K562 (cell line): ENCODE results near the gene HDAC3. TPM values are rescaled to one million over a fixed set of nuclear protein-coding genes. Genes with fewer than 3 reads are reported as not detected.

Experiments used
- ATAC-seq: fragments of 200-7000 bp; cut with Tn5 transposase; 3 replicates; pipeline ENCODE4 v1.9.1; 2020; ENCODE audit warnings: moderate library complexity
- BruUV-seq: library from RNA; stranded (reverse); fragments of 400-500 nt; replicated peaks from 2 replicates; lab custom pipeline; 2021; lab: Mats Ljungman, UMichigan
- CTCF ChIA-PET: fragments of 300-600 bp; formaldehyde crosslinking; extraction: SDS; loops from one replicate; lab custom pipeline; 2021; ENCODE audit warnings: low intra/inter-chr PET ratio; lab: Yijun Ruan, JAX
- POLR2A ChIA-PET: fragments of 300-600, 350-650 bp; sonication (Branson Sonifier 250); formaldehyde crosslinking; extraction: SDS; loops from one replicate; lab custom pipeline; 2021; ENCODE audit warnings: antibody characterized with exemption, inconsistent platforms; lab: Yijun Ruan, JAX
- DNase-seq, 4 experiments: peaks; one replicate each; pipeline versions ENCODE4 v3.0.0 to v3.0.0-alpha.2; 2011 to 2018; ENCODE audit warnings: low spot score in 3 of 4, mixed read lengths in 3 of 4; ENCODE audit errors: extremely low read depth in 1 of 4
- FAIRE-seq: peaks from 2 replicates; lab custom pipeline; 2011; peaks lifted over from hg19 to GRCh38; lab: Jason Lieb, UNC
- H2AFZ ChIP-seq: 2 replicates; pipeline ENCODE4 v1.6.0; 2011; ENCODE audit warnings: low read depth, low read length, control low read depth, inconsistent platforms
- H3K27ac ChIP-seq: fragments of 200-600 bp; 3 replicates; pipeline ENCODE4 v1.8.0; 2011; ENCODE audit warnings: low read depth, mild to moderate bottlenecking, control low read depth, inconsistent platforms, low read length, moderate library complexity, mixed read lengths; ENCODE audit errors: extremely low read depth
- H3K27me3 ChIP-seq, 2 experiments: fragments of 300-600 bp in 1 of 2; 2 replicates in 1 of 2; 3 replicates in 1 of 2; pipeline versions ENCODE4 v1.6.0 to v1.8.0; 2011; ENCODE audit warnings: inconsistent platforms in 2 of 2, low read length in 2 of 2, mild to moderate bottlenecking in 1 of 2, mixed read lengths in 1 of 2, moderate library complexity in 1 of 2; ENCODE audit not compliant: control insufficient read depth in 2 of 2, insufficient read depth in 2 of 2
- H3K36me3 ChIP-seq: fragments of 300-600 bp; 3 replicates; pipeline ENCODE4 v1.8.0; 2011; ENCODE audit warnings: mild to moderate bottlenecking, low read length, inconsistent platforms; ENCODE audit not compliant: control insufficient read depth, insufficient read depth
- H3K4me1 ChIP-seq, 2 experiments: fragments of 200-600 bp in 1 of 2; replicated peaks in 1 of 2; 2 replicates in 1 of 2; 3 replicates in 1 of 2; pipeline versions ENCODE4 v1.5.1 to v1.8.0; 2011; ENCODE audit warnings: inconsistent platforms in 2 of 2, low read length in 2 of 2, mild to moderate bottlenecking in 1 of 2, mixed read lengths in 1 of 2, moderate library complexity in 1 of 2; ENCODE audit not compliant: control insufficient read depth in 2 of 2, insufficient read depth in 2 of 2
- H3K4me2 ChIP-seq: 2 replicates; pipeline ENCODE4 v1.6.1; 2011; ENCODE audit warnings: low read length, control low read depth, inconsistent platforms, mixed read lengths; ENCODE audit not compliant: insufficient read depth
- H3K4me3 ChIP-seq: fragments of 200-600 bp; sonication (generic), shearing (Covaris generic); 2 replicates; pipeline ENCODE4 v1.5.1; 2016; ENCODE audit warnings: control low read depth, inconsistent platforms
- H3K79me2 ChIP-seq: fragments of 200-600 bp; 3 replicates; pipeline ENCODE4 v1.8.0; 2011; ENCODE audit warnings: low read length, inconsistent platforms; ENCODE audit not compliant: control insufficient read depth, insufficient read depth
- H3K9ac ChIP-seq, 2 experiments: 2 replicates each; pipeline versions ENCODE4 v1.6.0 to v1.6.1; 2011; ENCODE audit warnings: low read depth in 2 of 2, low read length in 2 of 2, control low read depth in 1 of 2, inconsistent platforms in 1 of 2, mild to moderate bottlenecking in 1 of 2, mixed read lengths in 1 of 2; ENCODE audit not compliant: insufficient read depth in 1 of 2
- H3K9me1 ChIP-seq: one replicate; pipeline ENCODE4 v1.6.0; 2011; ENCODE audit warnings: inconsistent platforms, mild to moderate bottlenecking, low read length, moderate library complexity; ENCODE audit not compliant: control insufficient read depth, insufficient read depth
- H3K9me3 ChIP-seq: replicated peaks from 2 replicates; pipeline ENCODE4 v1.5.1; 2011; ENCODE audit warnings: low read depth, low read length, inconsistent platforms; ENCODE audit not compliant: control insufficient read depth, insufficient read depth
- H4K20me1 ChIP-seq: replicated peaks from 2 replicates; pipeline ENCODE4 v1.6.1; 2011; ENCODE audit warnings: low read length, inconsistent platforms, mixed read lengths; ENCODE audit not compliant: control insufficient read depth, insufficient read depth
- CTCF ChIP-seq, 3 experiments: IDR thresholded peaks in 2 of 3; conservative IDR thresholded peaks in 1 of 3; 2 replicates each; pipeline ENCODE4 v1.5.1; 2011 to 2012; ENCODE audit warnings: low read length in 3 of 3, mild to moderate bottlenecking in 3 of 3, control low read depth in 2 of 3, improper control_type of control experiment in 1 of 3, inconsistent platforms in 1 of 3, low read depth in 1 of 3, mixed read lengths in 1 of 3, moderate library complexity in 1 of 3; ENCODE audit not compliant: insufficient read depth in 2 of 3
- DDX20 ChIP-seq: fragments of 450-650 bp; IDR thresholded peaks from 2 replicates; pipeline ENCODE4 v1.6.1; 2016; ENCODE audit warnings: missing genetic modification characterization, low read depth, mild to moderate bottlenecking, missing compliant biosample characterization, moderate library complexity
- FOXJ3 ChIP-seq: sonication (generic); formaldehyde crosslinking; IDR thresholded peaks from 2 replicates; pipeline ENCODE4 v1.4.0; 2020; ENCODE audit warnings: mild to moderate bottlenecking, missing genetic modification reagents
- GMEB1 ChIP-seq: fragments of 250-450 bp; sonication (Bioruptor Pico); IDR thresholded peaks from 2 replicates; pipeline ENCODE4 v1.4.0; 2020; ENCODE audit warnings: mild to moderate bottlenecking
- MEIS2 ChIP-seq: fragments of 450-650 bp; IDR thresholded peaks from 2 replicates; pipeline ENCODE4 v1.6.1; 2014; ENCODE audit warnings: mild to moderate bottlenecking; ENCODE audit not compliant: partially characterized antibody
- NELFE ChIP-seq: IDR thresholded peaks from 2 replicates; pipeline ENCODE4 v1.6.1; 2011; ENCODE audit warnings: mild to moderate bottlenecking; ENCODE audit not compliant: insufficient read depth, insufficient read length
- ZNF280A ChIP-seq: fragments of 450-650 bp; IDR thresholded peaks from 2 replicates; pipeline ENCODE4 v1.6.1; 2018; ENCODE audit warnings: mild to moderate bottlenecking, low read depth; ENCODE audit not compliant: partially characterized antibody
- in situ Hi-C: fragments of 300-500 bp; cut with MboI; formaldehyde crosslinking; loops from 4 replicates; pipeline ENCODE4 v1.15.0; 2018; ENCODE audit warnings: inconsistent platforms, mixed read lengths
- intact Hi-C: fragments of 100-400 bp; cut with micrococcal nuclease; formaldehyde crosslinking; loops from 2 replicates; pipeline ENCODE4 v1.14.2; 2022
- polyA plus RNA-seq, 8 experiments: library from polyadenylated mRNA; depleted of rRNA in 4 of 8; stranded (reverse) in 5 of 8; unstranded in 3 of 8; fragments of >200 nt; fragmentation: Nextera tagmentation in 2 of 8; fragmentation: Illumina TruSeq in 1 of 8; extraction: Ambion mirVana in 2 of 8; extraction: Trizol in 1 of 8; gene quantifications; 2 replicates each; pipeline versions ENCODE4 v1.2.1 to v1.2.3, GENCODE V29; 2011 to 2014; ENCODE audit warnings: inconsistent platforms in 1 of 8, missing spikeins in 1 of 8
- total RNA-seq, 7 experiments: library from RNA; depleted of rRNA in 6 of 7; stranded (reverse); fragments of >200 nt in 6 of 7; fragmentation: Illumina TruSeq in 2 of 7; extraction: Trizol in 2 of 7; gene quantifications; 2 replicates each; pipeline versions ENCODE4 v1.2.1 to v1.2.3, GENCODE V29; 2011 to 2021; ENCODE audit warnings: low replicate concordance in 1 of 7

HDAC3 gene
- total and polyA plus RNA-seq, 9 of the 15 experiments (the other 6 are each of a cell fraction or from before 2014, with no cell fraction given): 89.7 to 191 (median 119) TPM

GRCh38 chr5:141677415-141677814 is 40.8 kb upstream of the HDAC3 start:
- Histone ChIP-seq H3K9ac (no peak overlapping the region), H3K9me3 (no peaks in the 10 kb centered on the region), H4K20me1 (no peaks in the 10 kb centered on the region; the same call in 1 of the 2 replicates), H3K27me3 (no peaks in the 10 kb centered on the region), H3K4me1 (peaks cover 18 to 32% of the 10 kb centered on the region in 2 experiments), H3K4me3 (no peak overlapping the region), H3K27ac (no peak overlapping the region), H3K4me2 (no peak overlapping the region), H3K9me1 (no peaks in the 10 kb centered on the region), H3K79me2 (peaks cover 14% of the 10 kb centered on the region; the same call in 1 of the 3 replicates), H2AFZ (no peak overlapping the region), H3K36me3 (peaks cover 4% of the 10 kb centered on the region; the same call in 1 of the 3 replicates)
- DNase-seq: peak; percentile 35 to 53 (median 47)
- in situ Hi-C loops (no loop called here), intact Hi-C loops (no loop called here)
- CTCF ChIA-PET: no interaction called here
- no TSS peak for BruUV-seq
- TF ChIP-seq FOXJ3 (CRISPR knock-in tag) (no peak), GMEB1 (CRISPR knock-in tag) (no peak), ZNF280A (no peak), NELFE (no peak), CTCF (IDR thresholded peaks at IDR 0.05 in 2 of 3, conservative IDR thresholded peaks at IDR 0.05 in 1 of 3; ENCODE audit: insufficient read depth in 2 of 3, low read depth in 1 of 3, low read length in 3 of 3) (peak; percentile 14 to 48 (median 41); a peak in 4 of 6 replicates), MEIS2 (no peak), DDX20 (tag) (no peak)
- FAIRE-seq: no peak
- ATAC-seq: peak; percentile 34; the same call in 2 of the 3 replicates
- POLR2A ChIA-PET: interaction anchor here (0.5 to 0.7 kb wide), 2 partner anchors 12 to 89 kb away, joined by 3 to 5 read pairs; no protein-coding TSS in a partner anchor
